RWPE1 (cell line): Measurements from ENCODE around the gene WDR48.

Source experiments
- CTCF ChIA-PET: fragments of 350-600 bp; sonication (Branson Sonifier 250); formaldehyde crosslinking; extraction: SDS; loops from one replicate; lab custom pipeline; 2021; lab: Yijun Ruan, JAX
- POLR2A ChIA-PET: fragments of 400-600 bp; formaldehyde crosslinking; extraction: SDS; loops from one replicate; lab custom pipeline; 2020; ENCODE audit warnings: antibody characterized with exemption; ENCODE audit not compliant: low non-redundant PET; lab: Yijun Ruan, JAX
- DNase-seq: peaks from one replicate; pipeline ENCODE4 v3.0.0; 2012; ENCODE audit warnings: low spot score
- H3K27ac ChIP-seq: fragments of 450-650 bp; 2 replicates; pipeline ENCODE4 v1.5.1; 2017
- CTCF ChIP-seq: fragments of 450-650 bp; conservative IDR thresholded peaks from 2 replicates; pipeline ENCODE4 v1.5.1; 2017; ENCODE audit warnings: low read depth, mild to moderate bottlenecking

WDR48 gene

GRCh38 chr3:39113291-39113690 is 61.5 kb downstream of the WDR48 start:
- no peak for TF ChIP-seq CTCF
- H3K27ac ChIP-seq = no peak overlapping the region
- CTCF ChIA-PET = no interaction called here
- no peak for DNase-seq
- POLR2A ChIA-PET = no interaction called here

- no peak for TF ChIP-seq CTCF
- ChIA-PET POLR2A (no interaction called here), CTCF (interaction anchor here (0.6 kb wide), 1 partner anchor 154 kb away, joined by 4 read pairs; no protein-coding TSS in a partner anchor)
- DNase-seq = no peak
- H3K27ac ChIP-seq = no peak overlapping the region
Measured at GRCh38 chr3:39114456-39114855, 62.6 kb downstream of the WDR48 start.

- no peak overlapping the region for H3K27ac ChIP-seq
- no peak for DNase-seq
- POLR2A ChIA-PET = no interaction called here
- TF ChIP-seq CTCF = no peak
- CTCF ChIA-PET = no interaction called here
Measured at GRCh38 chr3:39115870-39116269, 64.1 kb downstream of the WDR48 start.

- TF ChIP-seq CTCF = no peak
- H3K27ac ChIP-seq = no peak overlapping the region
- DNase-seq = no peak
- CTCF ChIA-PET = interaction anchor here (0.6 kb wide), 2 partner anchors 9 to 168 kb away, joined by 3 to 5 read pairs; no protein-coding TSS in a partner anchor
- POLR2A ChIA-PET = no interaction called here
Measured at GRCh38 chr3:39118079-39118478, 66.3 kb downstream of the WDR48 start.

- no peak for DNase-seq
- ChIA-PET CTCF (no interaction called here), POLR2A (no interaction called here)
- TF ChIP-seq CTCF = no peak
- no peak overlapping the region for H3K27ac ChIP-seq
Measured at GRCh38 chr3:39118931-39119660, 67.3 kb downstream of the WDR48 start.

GRCh38 chr3:39121621-39122020 is 69.8 kb downstream of the WDR48 start:
- ChIA-PET POLR2A (no interaction called here), CTCF (no interaction called here)
- no peak for DNase-seq
- H3K27ac ChIP-seq = no peak overlapping the region
- TF ChIP-seq CTCF = no peak
